Memory B cell (primary cell): ENCODE measurements around the gene SEZ6L.

ENCODE experiments used
- ATAC-seq: fragments of 150-1000 bp; cut with Tn5 transposase; 2 replicates; pipeline ENCODE4 v1.10.0; 2021; ENCODE audit warnings: low read depth, mild to moderate bottlenecking, moderate library complexity
- DNase-seq, 2 donors: peaks; one replicate each; pipeline ENCODE4 v3.0.0; 2022; ENCODE audit warnings: low spot score in 2 of 2
- H3K27ac Mint-ChIP-seq: one replicate; pipeline ENCODE4 v1.8.0; 2022; ENCODE audit warnings: mild to moderate bottlenecking, moderate library complexity, mixed read lengths
- H3K27me3 Mint-ChIP-seq: one replicate; pipeline ENCODE4 v1.8.0; 2022; ENCODE audit warnings: mixed read lengths
- H3K36me3 Mint-ChIP-seq: one replicate; pipeline ENCODE4 v1.8.0; 2022; ENCODE audit warnings: mild to moderate bottlenecking, mixed read lengths
- H3K4me1 Mint-ChIP-seq: one replicate; pipeline ENCODE4 v1.8.0; 2022; ENCODE audit warnings: mixed read lengths
- H3K4me3 Mint-ChIP-seq: one replicate; pipeline ENCODE4 v1.8.0; 2022; ENCODE audit warnings: mild to moderate bottlenecking, moderate library complexity, mixed read lengths
- H3K9me3 Mint-ChIP-seq: one replicate; pipeline ENCODE4 v1.8.0; 2022; ENCODE audit warnings: mixed read lengths

The SEZ6L gene

DNA sequence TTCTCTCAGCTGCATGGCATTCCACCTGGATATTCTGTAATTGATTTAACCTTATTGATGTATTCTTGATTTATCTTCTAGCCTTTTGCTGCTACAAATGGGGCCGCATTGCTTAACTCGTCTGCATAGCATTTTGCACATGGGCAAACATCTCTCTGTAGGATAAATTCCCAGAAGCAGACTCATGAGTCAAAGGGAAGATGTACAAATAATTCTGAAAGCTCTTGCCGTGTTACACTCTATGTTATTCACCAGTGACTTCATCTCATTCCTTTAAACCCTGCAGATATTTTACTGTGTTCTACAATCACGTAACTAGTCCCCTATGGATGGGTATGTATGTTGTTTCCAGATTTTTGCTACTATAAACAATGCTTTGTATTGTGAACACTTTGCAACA, 112.7 kb downstream of the SEZ6L start:
- Mint-ChIP-seq H3K27ac (no peak overlapping the region), H3K36me3 (no peaks in the 10 kb centered on the region), H3K4me3 (no peak overlapping the region), H3K9me3 (no peaks in the 10 kb centered on the region), H3K4me1 (no peaks in the 10 kb centered on the region), H3K27me3 (peaks cover 13% of the 10 kb centered on the region)
- ATAC-seq: no peak
- no peak for DNase-seq

DNA sequence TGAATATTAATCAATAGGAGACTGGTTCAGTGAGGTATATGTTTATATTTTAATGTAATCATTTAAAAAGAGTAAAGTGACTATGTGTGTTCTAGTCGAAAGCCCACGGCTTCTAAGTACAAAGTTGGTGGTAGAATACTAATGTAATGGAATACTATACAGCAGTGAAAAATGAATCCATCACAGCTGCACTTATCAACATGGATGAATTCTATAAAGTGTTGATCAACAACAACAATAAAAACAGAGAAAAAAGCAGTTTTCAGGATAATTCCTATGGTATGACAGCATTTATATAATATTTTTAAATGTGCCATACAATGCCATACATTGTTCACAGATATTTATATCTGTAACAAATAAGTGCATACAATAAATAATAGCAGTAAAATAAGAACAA, 114.1 kb downstream of the SEZ6L start:
- H3K4me3 Mint-ChIP-seq: no peak overlapping the region
- H3K4me1 Mint-ChIP-seq: no peaks in the 10 kb centered on the region
- no peak overlapping the region for H3K27ac Mint-ChIP-seq
- ATAC-seq (no peak), DNase-seq (no peak)
- H3K27me3 Mint-ChIP-seq: peaks cover 12% of the 10 kb centered on the region
- no peaks in the 10 kb centered on the region for H3K36me3 Mint-ChIP-seq
- H3K9me3 Mint-ChIP-seq: no peaks in the 10 kb centered on the region

DNA sequence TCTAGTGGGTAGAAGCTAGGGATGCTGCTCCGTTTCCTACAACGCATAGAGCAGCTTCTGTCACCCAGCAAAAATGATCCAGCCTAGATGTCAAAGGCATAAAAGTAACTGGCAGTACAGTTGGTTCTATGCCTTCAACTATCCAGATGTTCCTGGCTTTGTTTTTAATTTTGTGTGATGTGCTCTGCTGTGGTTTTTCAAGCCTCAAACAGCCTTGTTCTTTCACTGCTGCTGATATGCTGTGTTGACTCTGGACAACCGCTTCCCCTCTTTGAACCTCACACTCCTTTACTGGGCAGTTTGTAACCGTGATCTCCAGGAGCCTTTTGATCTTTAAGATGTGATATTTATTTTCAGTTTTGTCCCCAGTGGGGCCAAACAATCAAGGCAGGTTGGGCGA, 116.4 kb downstream of the SEZ6L start:
- H3K27me3 Mint-ChIP-seq: peaks cover 7% of the 10 kb centered on the region
- no peaks in the 10 kb centered on the region for H3K4me1 Mint-ChIP-seq
- no peaks in the 10 kb centered on the region for H3K36me3 Mint-ChIP-seq
- no peak for DNase-seq
- H3K9me3 Mint-ChIP-seq: no peaks in the 10 kb centered on the region
- ATAC-seq: no peak
- H3K4me3 Mint-ChIP-seq: no peak overlapping the region
- H3K27ac Mint-ChIP-seq: no peak overlapping the region

DNA sequence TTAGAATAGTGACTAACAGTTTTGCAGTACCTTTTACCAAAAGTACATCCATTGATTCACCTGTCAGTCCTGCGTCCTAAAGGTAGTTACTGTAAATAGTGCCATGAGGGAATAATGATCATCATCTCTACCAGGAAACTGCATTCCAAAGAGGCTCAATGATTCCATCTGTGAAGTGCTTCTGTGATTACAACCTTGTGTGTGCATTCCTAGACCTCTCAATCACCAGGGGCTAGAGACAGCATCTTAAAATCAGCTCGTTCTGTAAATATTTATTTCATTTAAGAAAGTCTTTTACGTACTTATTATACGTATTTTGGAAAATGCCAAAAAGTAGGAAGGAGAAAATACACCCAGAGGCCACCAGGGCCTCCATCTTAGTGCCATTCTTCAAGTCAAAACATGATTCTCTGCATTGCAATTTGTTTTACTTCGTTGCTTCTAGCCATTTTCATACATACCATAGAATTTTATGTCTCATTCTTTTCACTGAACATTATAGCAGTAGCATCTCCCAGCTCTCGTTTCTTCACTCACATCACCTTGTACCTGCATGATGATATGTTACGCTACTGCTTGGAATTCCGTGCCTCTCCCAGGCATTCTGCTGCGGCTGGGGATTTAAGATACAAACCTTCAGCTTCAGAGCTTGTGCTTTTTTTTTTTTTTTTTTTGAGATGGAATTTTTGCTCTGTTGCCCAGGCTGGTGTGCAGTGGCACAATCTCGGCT, 117.0 kb downstream of the SEZ6L start:
- H3K4me3 Mint-ChIP-seq: no peak overlapping the region
- no peaks in the 10 kb centered on the region for H3K36me3 Mint-ChIP-seq
- H3K27me3 Mint-ChIP-seq: peaks cover 7% of the 10 kb centered on the region
- ATAC-seq: no peak
- no peak overlapping the region for H3K27ac Mint-ChIP-seq
- H3K9me3 Mint-ChIP-seq: no peaks in the 10 kb centered on the region
- no peaks in the 10 kb centered on the region for H3K4me1 Mint-ChIP-seq
- no peak for DNase-seq

DNA sequence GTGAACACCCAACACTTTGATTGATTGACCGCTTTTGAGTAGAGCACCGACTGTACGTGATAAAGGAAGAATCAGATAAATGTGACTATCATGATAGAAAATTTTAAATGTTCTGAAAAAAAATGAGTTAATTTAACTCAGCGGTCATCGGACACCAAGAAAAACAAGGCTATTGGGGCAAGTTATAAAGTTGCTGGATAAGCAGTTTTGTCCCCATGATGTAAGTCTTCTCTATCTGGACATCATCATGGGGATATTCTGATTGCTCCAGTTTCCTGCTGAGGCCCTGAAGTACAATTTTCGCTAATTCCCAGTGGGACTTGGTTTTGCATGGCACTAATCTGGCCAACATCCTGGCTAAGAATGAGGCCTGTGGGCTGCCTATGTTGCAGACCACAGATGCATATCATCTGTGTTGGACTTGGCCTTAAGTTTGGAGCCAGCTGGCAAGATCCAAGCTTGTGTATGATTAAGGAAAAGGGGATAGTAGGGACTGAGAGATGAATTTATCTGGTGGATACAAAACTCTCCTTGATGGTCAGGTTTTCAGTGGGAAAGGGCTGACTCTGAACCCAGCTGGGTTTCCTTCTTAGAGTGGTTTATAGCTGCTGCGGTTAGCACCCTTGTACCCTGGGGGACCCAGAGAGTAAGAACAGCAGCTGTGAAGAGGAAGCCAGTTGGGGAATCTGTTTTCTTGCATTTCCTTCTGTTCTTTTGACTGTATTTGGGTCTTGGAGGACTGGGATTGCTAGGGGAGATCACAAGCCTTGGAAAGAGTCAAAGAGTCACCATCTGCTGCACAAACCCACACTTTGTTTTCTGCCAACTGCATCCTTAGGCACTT, 118.3 kb downstream of the SEZ6L start:
- H3K36me3 Mint-ChIP-seq: peaks cover 2% of the 10 kb centered on the region
- H3K27ac Mint-ChIP-seq: no peak overlapping the region
- peaks cover 2% of the 10 kb centered on the region for H3K4me1 Mint-ChIP-seq
- DNase-seq (no peak), ATAC-seq (no peak)
- H3K4me3 Mint-ChIP-seq: no peak overlapping the region
- H3K27me3 Mint-ChIP-seq: peaks cover 4% of the 10 kb centered on the region
- peaks cover 3% of the 10 kb centered on the region for H3K9me3 Mint-ChIP-seq

DNA sequence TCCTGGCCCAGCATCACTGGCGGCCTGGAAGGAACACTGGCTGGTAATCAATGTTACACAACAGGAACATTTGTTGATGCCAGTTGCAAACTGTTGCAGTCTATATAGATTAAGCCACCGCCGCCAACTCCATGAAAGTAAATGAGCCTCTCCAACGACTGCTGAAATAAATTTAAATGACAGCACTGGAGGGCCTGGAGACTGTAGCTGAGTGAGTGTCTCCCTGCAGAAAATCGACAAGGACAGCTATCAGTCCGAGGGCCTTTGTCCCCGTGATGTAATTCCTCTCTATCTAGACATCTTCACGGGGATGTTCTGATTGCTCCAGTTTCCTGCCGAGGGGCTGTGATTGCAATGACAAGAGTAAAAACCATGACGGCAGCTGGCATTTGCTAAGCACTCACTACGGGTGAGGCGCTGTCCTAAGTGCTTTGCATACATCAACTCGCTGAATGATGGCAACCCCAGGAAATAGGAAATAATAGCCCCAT, 120.4 kb downstream of the SEZ6L start:
- Mint-ChIP-seq H3K27me3 (peaks cover 2% of the 10 kb centered on the region), H3K36me3 (peaks cover 2% of the 10 kb centered on the region), H3K27ac (no peak overlapping the region), H3K4me3 (no peak overlapping the region), H3K9me3 (peaks cover 4% of the 10 kb centered on the region), H3K4me1 (peaks cover 4% of the 10 kb centered on the region)
- DNase-seq (no peak), ATAC-seq (no peak)

DNA sequence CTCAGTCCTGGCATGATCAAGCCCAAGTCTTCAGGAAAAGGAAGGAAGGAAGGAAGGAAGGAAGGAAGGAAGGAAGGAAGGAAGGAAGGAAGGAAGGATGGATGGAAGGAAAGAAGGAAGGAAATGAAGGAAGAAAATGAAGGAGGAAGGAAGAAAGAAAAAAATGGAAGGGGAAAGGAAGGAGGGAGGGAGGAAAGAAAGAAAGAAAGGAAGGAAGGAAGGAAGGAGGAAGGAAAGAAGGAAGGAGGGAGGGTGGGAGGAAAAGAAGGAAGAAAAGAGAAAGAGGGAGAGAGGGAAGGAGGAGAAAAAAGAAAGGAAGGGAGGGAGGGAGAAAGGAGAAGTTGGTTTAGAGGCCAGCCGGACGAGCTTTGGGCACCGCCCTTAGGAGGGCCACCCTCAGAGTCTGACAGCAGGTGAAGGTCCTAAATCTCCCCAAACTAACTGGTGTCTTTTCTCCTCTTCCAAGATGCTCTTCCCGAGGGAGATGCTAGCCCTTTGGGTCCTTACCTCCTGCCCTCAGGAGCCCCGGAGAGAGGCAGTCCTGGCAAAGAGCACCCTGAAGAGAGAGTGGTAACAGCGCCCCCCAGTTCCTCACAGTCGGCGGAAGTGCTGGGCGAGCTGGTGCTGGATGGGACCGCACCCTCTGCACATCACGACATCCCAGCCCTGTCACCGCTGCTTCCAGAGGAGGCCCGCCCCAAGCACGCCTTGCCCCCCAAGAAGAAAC, 122.8 kb downstream of the SEZ6L start:
- H3K27ac Mint-ChIP-seq: no peak overlapping the region
- H3K36me3 Mint-ChIP-seq: peaks cover 2% of the 10 kb centered on the region
- H3K9me3 Mint-ChIP-seq: peaks cover 6% of the 10 kb centered on the region
- H3K4me3 Mint-ChIP-seq: no peak overlapping the region
- DNase-seq (no peak), ATAC-seq (no peak)
- H3K27me3 Mint-ChIP-seq: peaks cover 2% of the 10 kb centered on the region
- H3K4me1 Mint-ChIP-seq: peaks cover 10% of the 10 kb centered on the region

DNA sequence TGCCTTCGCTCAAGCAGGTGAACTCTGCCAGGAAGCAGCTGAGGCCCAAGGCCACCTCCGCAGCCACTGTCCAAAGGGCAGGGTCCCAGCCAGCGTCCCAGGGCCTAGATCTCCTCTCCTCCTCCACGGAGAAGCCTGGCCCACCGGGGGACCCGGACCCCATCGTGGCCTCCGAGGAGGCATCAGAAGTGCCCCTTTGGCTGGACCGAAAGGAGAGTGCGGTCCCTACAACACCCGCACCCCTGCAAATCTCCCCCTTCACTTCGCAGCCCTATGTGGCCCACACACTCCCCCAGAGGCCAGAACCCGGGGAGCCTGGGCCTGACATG, 123.4 kb downstream of the SEZ6L start:
- H3K9me3 Mint-ChIP-seq: peaks cover 6% of the 10 kb centered on the region
- H3K4me3 Mint-ChIP-seq: no peak overlapping the region
- DNase-seq (no peak), ATAC-seq (no peak)
- no peak overlapping the region for H3K27ac Mint-ChIP-seq
- no peaks in the 10 kb centered on the region for H3K27me3 Mint-ChIP-seq
- peaks cover 10% of the 10 kb centered on the region for H3K4me1 Mint-ChIP-seq
- peaks cover 2% of the 10 kb centered on the region for H3K36me3 Mint-ChIP-seq

DNA sequence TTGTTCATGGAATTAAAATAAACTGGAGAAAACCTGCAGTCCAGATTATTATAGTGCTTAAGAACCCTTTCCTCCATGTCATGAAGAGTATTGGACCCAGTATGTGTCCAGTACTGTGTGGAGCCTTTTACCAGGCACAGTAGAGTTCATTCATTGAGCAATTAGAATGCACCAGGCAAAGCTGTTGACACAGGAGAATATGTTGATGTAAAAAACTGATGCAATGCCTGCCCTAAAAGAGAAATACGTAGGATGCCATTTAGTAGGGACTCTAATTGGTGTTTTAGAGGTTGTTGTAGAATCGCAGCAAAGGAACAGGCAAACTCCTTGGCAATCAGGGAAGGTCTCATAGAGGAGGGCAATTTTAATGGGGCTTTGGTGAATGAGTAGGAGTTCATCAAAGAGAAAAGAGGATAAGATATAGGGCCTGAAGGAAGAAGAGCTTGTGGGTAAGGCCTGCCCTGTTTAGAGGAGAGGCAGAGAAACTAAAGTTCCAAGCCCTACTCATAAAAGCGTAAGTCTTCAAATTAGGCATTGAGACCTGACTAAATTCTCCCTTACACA, 126.4 kb downstream of the SEZ6L start:
- ATAC-seq (no peak), DNase-seq (no peak)
- no peak overlapping the region for H3K4me3 Mint-ChIP-seq
- peaks cover 6% of the 10 kb centered on the region for H3K9me3 Mint-ChIP-seq
- H3K27ac Mint-ChIP-seq: no peak overlapping the region
- H3K36me3 Mint-ChIP-seq: peaks cover 2% of the 10 kb centered on the region
- H3K4me1 Mint-ChIP-seq: peaks cover 10% of the 10 kb centered on the region
- no peaks in the 10 kb centered on the region for H3K27me3 Mint-ChIP-seq

DNA sequence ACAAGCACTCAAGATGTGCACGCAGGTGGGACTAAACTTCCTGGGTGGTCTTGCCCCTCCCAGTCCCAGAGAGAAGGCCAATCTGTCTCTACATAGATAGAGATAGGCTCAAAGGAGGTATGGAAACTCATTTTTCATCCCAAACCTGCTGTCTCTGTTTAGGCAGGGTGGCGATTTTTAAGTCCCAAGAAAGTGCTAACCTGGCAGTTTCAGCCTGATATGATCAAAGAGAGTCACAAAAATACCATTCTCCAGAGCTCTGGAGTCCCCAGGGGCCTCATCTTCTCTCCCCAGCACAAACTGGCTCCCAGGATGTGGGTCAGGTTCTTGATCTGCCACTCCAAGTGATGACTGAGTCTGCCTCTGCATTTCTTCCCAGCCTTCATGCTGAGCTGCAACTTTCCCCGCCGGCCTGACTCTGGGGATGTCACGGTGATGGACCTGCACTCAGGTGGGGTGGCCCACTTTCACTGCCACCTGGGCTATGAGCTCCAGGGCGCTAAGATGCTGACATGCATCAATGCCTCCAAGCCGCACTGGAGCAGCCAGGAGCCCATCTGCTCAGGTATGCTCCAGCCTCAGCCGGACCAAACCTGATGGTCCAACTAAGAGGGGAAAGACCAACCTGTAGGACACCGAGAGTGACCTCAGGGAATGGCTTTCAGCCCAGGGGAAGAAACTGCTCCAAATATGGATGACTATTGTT, 129.5 kb downstream of the SEZ6L start:
- no peak for ATAC-seq
- Mint-ChIP-seq H3K4me1 (peaks cover 8% of the 10 kb centered on the region), H3K36me3 (no peaks in the 10 kb centered on the region), H3K4me3 (no peak overlapping the region), H3K27ac (no peak overlapping the region), H3K27me3 (peaks cover 6% of the 10 kb centered on the region), H3K9me3 (peaks cover 3% of the 10 kb centered on the region)
- no peak for DNase-seq

DNA sequence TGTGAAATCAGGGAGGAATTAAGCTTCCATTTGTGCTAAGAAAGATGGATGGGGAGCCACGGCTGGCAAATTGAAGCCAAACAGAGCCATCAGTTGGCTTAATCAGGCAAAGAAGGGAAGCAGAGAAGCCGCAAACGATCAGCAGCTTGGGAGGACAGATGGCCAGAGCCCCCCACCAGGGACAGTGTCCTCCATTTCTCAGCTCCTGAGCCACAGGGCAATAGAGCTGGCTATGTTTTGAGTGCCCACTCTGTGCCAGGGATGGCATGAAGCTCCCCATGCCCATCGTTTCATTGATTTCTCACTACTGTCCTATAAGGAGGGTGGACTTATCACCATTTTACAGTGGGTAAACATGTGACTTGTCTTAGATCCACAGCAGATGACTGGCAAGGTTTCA, 133.5 kb downstream of the SEZ6L start:
- Mint-ChIP-seq H3K9me3 (no peaks in the 10 kb centered on the region), H3K4me1 (no peaks in the 10 kb centered on the region), H3K4me3 (no peak overlapping the region), H3K27me3 (peaks cover 9% of the 10 kb centered on the region), H3K36me3 (no peaks in the 10 kb centered on the region), H3K27ac (no peak overlapping the region)
- DNase-seq (no peak), ATAC-seq (no peak)

DNA sequence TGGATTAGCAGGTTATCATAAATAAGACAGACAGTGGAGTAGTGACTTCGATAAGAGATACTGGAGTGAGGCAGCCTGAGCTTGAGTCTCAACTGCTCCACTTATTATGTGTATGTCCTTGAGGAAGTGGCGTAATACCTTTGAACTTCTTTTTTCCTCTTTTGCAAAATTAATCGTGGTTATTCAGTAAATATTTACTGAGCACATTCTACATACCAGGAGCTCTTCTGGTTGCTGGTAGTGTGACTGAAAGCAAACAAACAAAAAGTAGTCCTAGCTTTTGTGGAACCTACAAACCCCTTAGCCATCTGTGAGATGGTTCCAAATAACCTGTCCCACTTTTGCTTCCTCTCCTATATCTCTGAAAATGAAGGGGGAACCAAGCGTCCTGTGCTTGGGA, 134.2 kb downstream of the SEZ6L start:
- ATAC-seq (no peak), DNase-seq (no peak)
- H3K27me3 Mint-ChIP-seq: peaks cover 13% of the 10 kb centered on the region
- no peak overlapping the region for H3K27ac Mint-ChIP-seq
- H3K36me3 Mint-ChIP-seq: no peaks in the 10 kb centered on the region
- no peaks in the 10 kb centered on the region for H3K4me1 Mint-ChIP-seq
- no peak overlapping the region for H3K4me3 Mint-ChIP-seq
- H3K9me3 Mint-ChIP-seq: peaks cover 2% of the 10 kb centered on the region

DNA sequence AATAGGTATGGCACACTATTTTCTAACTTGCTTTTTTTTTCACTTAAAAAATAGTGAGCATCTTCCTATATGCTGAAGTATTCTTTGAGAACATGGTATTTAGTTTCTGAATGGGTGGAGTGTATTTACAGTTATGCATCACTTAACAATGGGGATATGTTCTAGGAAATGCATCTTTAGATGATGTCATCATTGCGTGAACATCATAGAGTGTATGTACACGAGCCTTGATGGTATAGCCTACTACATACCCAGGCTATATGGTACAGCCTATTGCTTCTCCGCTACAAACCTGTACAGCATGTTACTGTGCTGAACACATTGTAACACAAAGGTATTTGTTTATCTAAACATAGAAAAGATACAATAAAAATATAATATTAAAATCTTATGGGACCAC, 135.5 kb downstream of the SEZ6L start:
- no peak for ATAC-seq
- no peak for DNase-seq
- Mint-ChIP-seq H3K27ac (no peak overlapping the region), H3K36me3 (no peaks in the 10 kb centered on the region), H3K27me3 (peaks cover 18% of the 10 kb centered on the region), H3K9me3 (peaks cover 2% of the 10 kb centered on the region), H3K4me3 (no peak overlapping the region), H3K4me1 (no peaks in the 10 kb centered on the region)
